ENCODE measurements around the gene SLC17A2.

The SLC17A2 gene

GRCh38 chr6:25882051-25882496 is 48.4 kb downstream of the SLC17A2 start:
- no peak for TF ChIP-seq CTCF (IDR thresholded peaks at IDR 0.05; ENCODE audit: low read depth, low read length)
- H3K4me3 ChIP-seq (ENCODE audit: low read depth, low read length): no peak overlapping the region

- no peak for TF ChIP-seq CTCF (IDR thresholded peaks at IDR 0.05; ENCODE audit: low read depth, low read length)
- no peak overlapping the region for H3K4me3 ChIP-seq (ENCODE audit: low read depth, low read length)
Measured at GRCh38 chr6:25880601-25881000, 49.9 kb downstream of the SLC17A2 start.

GRCh38 chr6:25878721-25879322 is 51.7 kb downstream of the SLC17A2 start:
- TF ChIP-seq CTCF (IDR thresholded peaks at IDR 0.05; ENCODE audit: low read depth, low read length): no peak

GRCh38 chr6:25875926-25876602 is 54.4 kb downstream of the SLC17A2 start:
- no peak overlapping the region for H3K4me3 ChIP-seq (ENCODE audit: low read depth, low read length)
- TF ChIP-seq CTCF (IDR thresholded peaks at IDR 0.05; ENCODE audit: low read depth, low read length): no peak

More at GRCh38 chr6:25878721-25879322, 51.7 kb downstream of the SLC17A2 start:
- H3K4me3 ChIP-seq (ENCODE audit: low read depth, low read length): no peak overlapping the region

- TF ChIP-seq CTCF (IDR thresholded peaks at IDR 0.05; ENCODE audit: low read depth, low read length): no peak
- no peak overlapping the region for H3K4me3 ChIP-seq (ENCODE audit: low read depth, low read length)
Measured at GRCh38 chr6:25875563-25875905, 55.0 kb downstream of the SLC17A2 start.

GRCh38 chr6:25874822-25875562 is 55.5 kb downstream of the SLC17A2 start:
- no peak overlapping the region for H3K4me3 ChIP-seq (ENCODE audit: low read depth, low read length)
- no peak for TF ChIP-seq CTCF (IDR thresholded peaks at IDR 0.05; ENCODE audit: low read depth, low read length)

- H3K4me3 ChIP-seq (ENCODE audit: low read depth, low read length): no peak within 1 kb of the TSS
- TF ChIP-seq CTCF (IDR thresholded peaks at IDR 0.05; ENCODE audit: low read depth, low read length): no peak
Measured at GRCh38 chr6:25874118-25874517, 56.4 kb downstream of the SLC17A2 start, which contains the start of gene SLC17A3. TSS of gene SLC17A3 (minus strand) at chr6:25874243. CDS start at chr6:25868387, 5,856 bp downstream.

All from WI38 (cell line).